UCSD-AML1 (cell line): Measurements from ENCODE around the gene CTPS2.
"Not testable (repeated sequence)": the region's sequence is repeated elsewhere in the genome, so short reads cannot be mapped to it uniquely, and the experiment has no call there.

Experiments used
- DNase-seq: peaks from one replicate; lab custom pipeline; 2025; ENCODE audit not compliant: unreplicated experiment; lab: John Stamatoyannopoulos, UW

The CTPS2 gene

DNA sequence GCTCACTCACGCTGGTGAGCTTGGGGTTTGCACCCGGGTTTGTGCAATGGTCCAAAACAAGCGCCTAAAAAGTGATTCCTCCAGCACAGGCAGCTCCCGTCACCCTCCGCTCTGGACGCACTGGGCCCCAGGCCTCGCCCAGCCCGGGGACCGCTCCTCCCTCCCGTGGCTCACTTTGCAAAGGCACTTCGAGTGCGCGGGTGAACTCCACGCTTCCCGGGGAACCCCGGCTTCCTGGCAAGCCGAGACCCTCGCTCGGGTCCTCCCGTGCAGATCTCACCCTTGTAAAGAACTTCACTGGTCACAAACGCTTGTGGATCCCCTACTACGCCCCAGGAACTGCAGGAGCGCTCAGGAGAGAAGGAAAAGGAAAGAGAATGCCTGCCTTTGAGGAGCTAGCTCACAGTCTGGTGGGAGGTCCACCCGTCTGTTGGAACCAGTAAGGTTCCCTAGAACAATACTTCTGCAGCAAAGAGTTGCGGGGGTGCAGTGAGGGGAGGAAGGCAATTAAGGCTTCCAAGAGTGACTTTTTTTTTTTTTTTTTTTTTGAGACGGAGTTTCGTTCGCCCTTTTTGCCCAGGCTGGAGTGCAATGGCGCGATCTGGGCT is at the start of gene CTPS2:
TSS of gene CTPS2 (minus strand) at position 122 of the 608 bp plus-strand sequence. CDS start 9,767 bp downstream, outside the sequence.
- DNase-seq: peak; percentile 58

DNA sequence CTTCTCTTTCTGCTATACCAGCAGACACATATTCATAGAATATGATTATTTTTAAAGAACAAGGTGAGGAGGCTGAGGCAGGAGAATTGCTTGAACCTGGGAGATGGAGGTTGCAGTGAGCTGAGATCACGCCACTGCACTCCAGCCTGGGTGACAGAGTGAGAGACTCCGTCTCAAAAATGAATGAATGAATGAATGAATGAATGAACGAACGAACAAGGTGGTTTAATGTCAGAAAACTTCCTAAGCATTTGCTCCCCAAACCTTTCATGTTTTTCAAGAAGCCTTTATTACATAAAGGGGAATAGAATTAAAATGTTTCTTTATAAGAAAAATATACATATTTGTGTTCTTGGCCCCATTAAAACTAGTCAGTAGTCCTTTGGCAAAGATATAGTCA is 49.0 kb upstream of the CTPS2 start:
- DNase-seq: not testable (repeated sequence)

GRCh38 chrX:16756724-16757123 is 44.3 kb upstream of the CTPS2 start:
- no peak for DNase-seq

DNA sequence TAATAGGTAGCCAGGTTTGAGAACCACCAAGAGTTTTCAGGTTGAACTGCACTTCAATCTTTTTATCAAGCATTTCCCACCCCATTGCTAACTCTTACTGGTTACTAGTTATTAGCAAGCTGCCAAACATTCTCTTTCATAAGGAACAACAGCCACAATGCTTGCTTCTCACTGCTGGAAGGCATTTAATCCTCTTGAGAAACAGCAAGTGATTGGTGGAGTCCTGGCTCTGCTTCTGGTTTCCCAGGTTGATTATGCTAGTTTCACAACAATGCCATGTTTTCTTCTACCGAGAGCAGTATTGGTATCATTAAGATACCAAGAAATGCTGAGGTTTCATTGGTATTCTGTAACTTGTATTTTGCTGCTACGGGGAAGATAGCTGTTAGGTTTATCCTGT is 41.5 kb upstream of the CTPS2 start:
- DNase-seq: no peak

GRCh38 chrX:16750136-16750535 is 37.7 kb upstream of the CTPS2 start:
- DNase-seq: no peak

GRCh38 chrX:16748425-16748824 is 36.0 kb upstream of the CTPS2 start:
- DNase-seq: no peak

DNA sequence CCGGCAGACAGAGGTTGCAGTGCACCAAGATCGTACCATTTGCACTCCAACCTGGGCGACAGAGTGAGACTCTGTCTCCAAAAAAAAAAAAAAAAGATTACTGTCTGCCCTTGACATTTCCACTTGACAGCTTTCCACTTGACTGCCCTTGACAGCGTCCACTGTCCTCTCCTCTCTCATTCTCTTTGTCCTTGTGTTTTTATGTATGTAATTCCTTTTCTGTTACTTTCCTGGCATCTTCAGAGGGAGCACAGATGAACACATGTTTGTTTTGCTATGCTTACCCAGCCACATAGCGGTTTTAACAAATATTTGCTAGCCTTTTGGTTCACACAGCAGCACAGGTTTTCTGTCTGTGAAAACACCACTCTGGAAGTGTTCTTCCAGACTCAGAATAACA is 33.2 kb upstream of the CTPS2 start:
- DNase-seq: no peak

DNA sequence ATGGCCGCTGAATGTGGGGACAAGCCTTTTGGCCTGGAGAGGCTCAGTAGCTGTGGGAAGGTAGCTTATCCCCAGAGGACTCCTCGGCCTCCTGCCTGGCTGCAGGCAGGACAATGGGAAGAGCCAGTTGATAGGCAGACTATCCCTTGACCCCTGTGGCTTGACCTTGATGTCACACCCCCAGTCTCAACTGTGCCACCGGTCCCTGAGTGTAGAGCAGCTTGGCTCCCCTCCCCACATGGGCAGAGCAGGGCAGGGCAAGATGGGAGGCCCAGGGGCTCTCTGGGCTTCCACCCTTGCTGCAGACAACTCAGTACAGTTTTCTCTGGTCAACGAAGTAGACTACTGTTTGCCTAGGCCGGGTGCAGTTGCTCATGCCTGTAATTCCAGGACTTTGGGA is 32.6 kb upstream of the CTPS2 start:
- DNase-seq: no peak

GRCh38 chrX:16743604-16744325 is 31.3 kb upstream of the CTPS2 start:
- DNase-seq: no peak

DNA sequence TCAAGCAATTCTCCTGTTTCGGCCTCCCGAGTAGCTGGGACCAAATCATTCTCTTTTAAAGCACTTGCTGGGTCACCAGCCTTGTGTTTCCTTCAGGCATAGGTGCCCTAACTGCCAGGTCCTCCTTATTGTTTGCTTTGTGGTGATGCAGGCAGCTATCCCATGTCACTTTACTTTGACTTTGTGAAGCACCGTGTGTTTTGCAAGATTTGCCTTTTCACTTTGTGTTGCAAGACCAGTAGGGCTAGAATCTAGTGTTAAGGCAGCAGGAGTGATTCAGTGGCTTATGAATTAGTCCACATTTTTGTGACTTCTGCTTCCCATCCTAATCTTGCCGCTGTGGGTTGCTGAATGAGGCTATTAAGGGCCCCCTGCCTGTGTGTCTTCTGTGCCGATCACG is 27.1 kb upstream of the CTPS2 start:
- no peak for DNase-seq

GRCh38 chrX:16737024-16737423 is 24.6 kb upstream of the CTPS2 start:
- no peak for DNase-seq

- DNase-seq: no peak
Measured at GRCh38 chrX:16733013-16733412, 20.5 kb upstream of the CTPS2 start.

- DNase-seq: no peak
Measured at GRCh38 chrX:16730450-16730849, 18.0 kb upstream of the CTPS2 start.

DNA sequence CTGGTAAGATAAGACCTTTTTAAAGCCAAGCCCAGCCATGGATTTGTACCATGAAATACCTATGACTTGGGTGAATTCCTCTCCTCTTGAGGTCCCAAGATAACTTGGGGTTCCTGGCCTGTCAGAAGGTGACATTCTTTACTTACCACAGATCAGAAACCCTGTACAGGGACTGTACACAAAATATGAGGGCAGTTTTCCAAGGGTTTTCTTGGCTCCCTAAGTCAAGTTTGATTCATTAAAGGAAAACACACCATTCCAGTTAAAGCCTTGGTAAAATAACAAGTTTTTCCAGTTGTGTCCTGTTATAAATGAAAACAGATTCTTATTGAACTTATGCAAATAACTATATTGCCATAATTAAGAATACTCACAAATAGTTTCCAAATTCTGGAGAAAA is 15.2 kb upstream of the CTPS2 start:
- DNase-seq: no peak

GRCh38 chrX:16726347-16726988 is 14.0 kb upstream of the CTPS2 start:
- not testable (repeated sequence) for DNase-seq

- no peak for DNase-seq
Measured at GRCh38 chrX:16725072-16725471, 12.6 kb upstream of the CTPS2 start.

- DNase-seq: no peak
Measured at GRCh38 chrX:16722481-16722880, 10.0 kb upstream of the CTPS2 start.

DNA sequence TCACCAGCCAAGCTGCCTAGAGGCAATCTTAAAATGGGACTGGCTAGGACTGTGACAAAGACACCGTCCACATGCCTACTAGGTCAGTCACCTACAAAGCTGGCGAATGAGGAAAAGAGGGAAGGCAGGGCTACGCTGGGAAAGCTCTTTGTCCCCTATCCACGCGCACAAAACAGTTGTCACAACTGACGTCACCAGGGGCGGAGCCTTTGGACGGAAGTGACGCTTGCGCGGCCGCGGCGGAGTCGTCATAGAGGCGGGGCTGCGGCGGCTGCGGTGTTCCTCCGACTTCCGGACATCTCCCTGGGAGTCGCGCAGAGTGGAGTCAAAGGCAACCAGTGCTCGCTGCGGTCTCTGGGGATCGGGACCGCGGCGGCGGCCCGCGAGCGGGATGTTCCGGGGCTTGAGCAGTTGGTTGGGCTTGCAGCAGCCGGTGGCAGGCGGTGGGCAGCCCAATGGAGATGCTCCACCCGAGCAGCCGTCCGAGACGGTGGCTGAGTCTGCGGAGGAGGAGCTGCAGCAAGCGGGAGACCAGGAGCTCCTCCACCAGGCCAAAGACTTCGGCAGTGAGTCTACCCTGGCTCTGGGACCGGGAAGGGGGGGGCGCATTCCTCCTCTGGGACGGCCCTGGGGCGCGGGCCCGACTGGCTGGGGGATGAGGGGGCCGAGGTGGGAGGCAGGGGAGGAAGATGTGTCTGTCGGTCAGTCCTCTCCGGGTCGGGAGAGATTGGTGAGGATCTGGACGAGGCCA is 7.0 kb upstream of the CTPS2 start, which contains the start of gene SYAP1:
TSS of gene SYAP1 (plus strand) at position 279 of the 751 bp plus-strand sequence. CDS start at position 392, 113 bp downstream.
- DNase-seq: peak; percentile 91

DNA sequence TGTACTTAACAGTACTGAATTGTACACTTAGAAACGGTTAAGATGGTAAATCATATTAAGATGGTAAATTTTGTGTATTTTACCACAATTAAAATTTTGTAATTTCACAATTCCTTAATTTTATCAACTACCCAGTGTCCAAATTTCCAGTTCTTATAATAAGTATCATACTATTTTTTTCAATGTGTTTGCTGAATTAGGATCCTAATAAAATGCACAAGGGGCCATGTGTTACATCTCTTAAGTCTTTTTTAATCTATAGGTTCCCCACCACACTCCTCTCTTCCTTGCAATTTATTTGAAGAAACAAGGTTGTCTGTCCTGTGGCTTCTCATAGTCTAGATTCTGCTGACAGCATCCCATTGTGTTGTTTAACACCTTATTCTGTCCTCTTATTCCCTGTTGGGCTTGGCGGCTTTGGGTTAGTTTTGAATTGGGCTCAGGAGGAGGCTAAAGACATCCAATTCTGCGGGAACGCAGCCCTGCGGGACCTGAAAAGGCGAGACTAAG is 6.4 kb upstream of the CTPS2 start:
- no peak for DNase-seq

DNA sequence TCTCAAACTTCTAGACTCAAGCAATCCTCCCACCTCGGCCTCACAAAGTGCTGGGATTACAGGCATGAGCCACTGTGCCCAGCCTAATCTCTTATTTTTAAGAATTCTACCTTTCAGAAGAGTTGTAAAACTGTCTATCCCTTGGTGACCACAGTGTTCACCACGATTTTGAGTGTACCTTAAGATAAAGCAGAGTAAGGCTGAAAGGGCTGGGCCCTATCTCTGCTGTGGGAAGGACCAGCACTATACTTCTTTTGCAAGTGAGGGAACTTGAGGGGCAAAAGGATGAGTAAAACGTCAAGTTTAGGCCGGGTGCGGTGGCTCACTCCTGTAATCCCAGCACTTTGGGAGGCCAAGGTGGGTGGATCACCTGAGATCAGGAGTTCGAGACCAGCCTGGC is 4.0 kb upstream of the CTPS2 start:
- DNase-seq: not testable (repeated sequence)

- DNase-seq: not testable (repeated sequence)
Measured at GRCh38 chrX:16715638-16716037, 3.2 kb upstream of the CTPS2 start.
